ENCODE data around the gene LRRC36.

LRRC36 gene, protein sequence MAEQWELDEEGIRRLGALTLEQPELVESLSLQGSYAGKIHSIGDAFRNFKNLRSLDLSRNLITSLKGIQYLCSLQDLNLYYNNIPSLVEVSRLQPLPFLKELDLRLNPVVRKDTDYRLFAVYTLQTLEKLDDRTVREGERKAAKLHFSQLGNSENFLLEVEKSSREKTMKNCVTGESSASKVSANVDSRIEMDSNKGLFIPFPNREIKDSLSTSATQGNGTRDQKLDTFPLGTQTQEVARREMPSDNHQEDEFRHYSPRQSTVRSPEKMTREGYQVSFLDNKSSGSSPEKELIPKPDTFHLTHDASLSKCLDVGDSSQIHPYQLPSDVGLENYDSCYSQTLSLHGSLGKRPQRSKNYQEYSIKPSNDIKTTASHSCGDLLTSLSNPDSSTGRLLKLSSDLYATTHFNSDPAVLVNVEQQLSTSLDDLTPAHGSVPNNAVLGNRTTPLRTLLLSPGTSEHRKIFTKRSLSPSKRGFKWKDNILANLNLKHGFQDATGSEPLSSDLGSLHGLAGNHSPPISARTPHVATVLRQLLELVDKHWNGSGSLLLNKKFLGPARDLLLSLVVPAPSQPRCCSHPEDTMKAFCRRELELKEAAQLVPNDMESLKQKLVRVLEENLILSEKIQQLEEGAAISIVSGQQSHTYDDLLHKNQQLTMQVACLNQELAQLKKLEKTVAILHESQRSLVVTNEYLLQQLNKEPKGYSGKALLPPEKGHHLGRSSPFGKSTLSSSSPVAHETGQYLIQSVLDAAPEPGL

DNA sequence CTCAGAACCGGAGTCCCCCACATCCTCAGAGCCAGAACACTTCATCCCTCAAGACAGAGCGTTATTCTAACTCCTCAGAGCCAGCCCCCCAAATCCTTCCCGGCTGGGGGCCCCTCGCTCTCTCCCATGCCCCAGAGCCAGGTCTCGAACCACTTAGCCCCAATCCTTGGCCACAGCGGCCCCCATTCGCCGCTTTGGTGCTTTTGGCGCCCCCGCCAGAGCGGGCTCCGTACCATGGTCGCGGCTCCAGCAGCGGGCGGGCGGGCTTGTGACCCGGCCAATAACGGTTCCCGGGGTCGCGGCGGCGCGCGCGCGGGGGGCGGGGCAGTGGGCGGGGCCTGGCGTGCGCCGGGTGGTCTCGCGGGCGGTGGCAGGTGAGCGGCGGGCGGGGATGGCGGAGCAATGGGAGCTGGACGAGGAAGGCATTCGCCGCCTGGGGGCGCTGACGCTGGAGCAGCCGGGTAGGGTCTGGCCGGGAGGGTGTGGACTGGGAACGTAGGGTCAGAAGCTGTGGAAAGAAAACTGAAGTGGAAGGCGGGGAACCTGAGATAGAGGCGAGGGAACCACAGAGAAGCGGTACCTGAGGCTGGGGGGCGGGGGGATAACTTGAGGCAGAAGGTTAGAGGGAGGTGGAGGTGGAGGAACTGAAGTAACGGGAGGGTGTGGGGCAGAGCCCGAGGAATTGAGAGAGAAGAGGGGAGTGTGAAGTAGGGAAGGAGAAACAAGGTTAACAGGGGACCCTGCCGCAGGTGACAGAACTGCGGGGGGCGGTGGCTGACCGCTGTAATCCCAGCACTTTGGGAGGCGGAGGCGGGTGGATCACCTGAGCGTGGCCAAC is at the start of gene LRRC36, which contains the start of gene KCTD19:
Gene LRRC36, plus strand, starts transcription at position 344 of the 838 bp plus-strand sequence. Its CDS starts 48 bp downstream, at position 392.
Gene KCTD19, minus strand, starts transcription at position 270 of the 838 bp plus-strand sequence. Its CDS starts 34 bp downstream, at position 236.
- Histone ChIP-seq H3K4me3 (ENCODE audit: low read length) (peak within 1 kb of the TSS; percentile 37), H3K9me3 (ENCODE audit: low read length) (no peaks in the 10 kb centered on the region), H3K27me3 (ENCODE audit: insufficient read depth, low read length) (peaks cover 4% of the 10 kb centered on the region), H3K36me3 (ENCODE audit: insufficient read depth, low read length) (no peaks in the 10 kb centered on the region), H3K4me1 (ENCODE audit: insufficient read depth, low read length) (no peaks in the 10 kb centered on the region), H2AFZ (ENCODE audit: low read depth, low read length) (peak within 1 kb of the TSS; percentile 93)

DNA sequence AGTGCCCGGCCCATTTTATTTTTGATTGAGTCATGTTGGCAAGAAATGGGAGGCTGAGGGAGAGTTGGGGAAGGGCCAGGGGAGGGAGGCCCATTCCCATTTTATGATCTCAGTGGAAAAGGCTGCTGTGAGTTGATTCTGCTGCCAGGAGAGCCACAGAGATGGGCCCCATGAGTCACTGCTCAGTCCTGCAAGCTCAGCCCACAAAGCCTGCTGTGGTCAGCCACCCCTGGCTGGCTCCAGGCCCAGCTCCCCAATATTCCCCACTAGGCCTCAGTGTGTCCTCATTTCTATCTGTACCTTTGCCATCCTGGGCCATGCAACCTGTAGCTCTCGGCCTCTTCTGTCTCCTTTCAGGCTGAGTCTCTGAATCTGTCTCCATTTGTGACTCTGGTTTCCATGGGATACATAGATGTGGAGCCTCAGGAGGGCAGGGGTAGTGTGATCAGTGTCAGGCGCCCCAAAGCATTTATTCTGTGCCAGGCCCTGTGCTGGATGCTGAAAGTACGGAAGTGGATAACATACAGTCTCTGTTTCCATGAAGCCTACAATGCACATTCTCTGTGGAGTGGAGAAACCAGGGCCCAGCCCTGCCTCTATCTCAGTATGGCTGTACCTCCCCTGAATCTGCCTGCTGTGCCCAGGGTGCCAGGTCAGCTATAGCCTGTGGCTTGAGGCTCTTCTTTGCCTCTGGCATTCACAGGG is 49.2 kb upstream of the LRRC36 start:
- peaks cover 35% of the 10 kb centered on the region for H3K27me3 ChIP-seq (ENCODE audit: insufficient read depth, low read length)
- no peaks in the 10 kb centered on the region for H3K36me3 ChIP-seq (ENCODE audit: insufficient read depth, low read length)
- H3K4me3 ChIP-seq (ENCODE audit: low read length) = no peak overlapping the region
- no peak overlapping the region for H2AFZ ChIP-seq (ENCODE audit: low read depth, low read length)
- H3K9me3 ChIP-seq (ENCODE audit: low read length) = no peaks in the 10 kb centered on the region
- no peaks in the 10 kb centered on the region for H3K4me1 ChIP-seq (ENCODE audit: insufficient read depth, low read length)

DNA sequence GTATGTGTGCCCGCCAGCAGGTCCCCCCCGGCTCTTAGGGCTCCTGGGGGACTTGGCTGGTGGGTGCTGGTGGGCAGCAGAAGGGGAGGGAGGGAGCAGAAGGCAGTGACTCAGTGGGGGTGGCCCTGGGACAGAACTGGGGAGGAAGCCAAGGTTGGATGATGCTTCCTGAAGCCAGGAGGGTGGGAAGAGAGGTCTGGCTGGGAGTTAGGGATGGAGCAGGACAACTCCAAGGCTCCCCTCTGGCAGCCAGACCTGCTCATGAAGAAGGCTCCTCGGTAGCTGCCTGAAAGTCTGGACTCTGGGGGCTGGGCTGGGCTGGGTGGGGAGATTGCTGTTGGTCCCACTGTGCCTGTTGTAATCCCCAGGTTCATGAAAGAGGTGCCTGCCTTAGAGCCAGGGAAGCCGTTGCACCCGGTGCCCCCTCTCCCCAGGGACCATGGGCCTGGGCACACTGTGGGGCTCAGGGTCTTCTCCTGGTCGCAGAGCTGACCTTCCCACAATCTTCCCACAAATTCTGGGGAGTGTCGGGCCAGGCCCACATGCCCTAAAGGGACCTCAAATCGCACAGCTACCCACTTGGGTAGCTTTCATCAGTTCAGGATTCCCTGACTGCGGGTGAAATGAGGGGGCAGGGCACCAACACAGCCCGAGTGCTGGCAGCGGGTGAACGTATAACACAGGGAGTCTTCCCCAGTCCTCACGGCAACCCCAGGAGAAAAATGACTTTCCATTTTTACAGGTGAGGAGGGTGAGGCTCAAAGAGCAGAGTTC is 48.4 kb upstream of the LRRC36 start:
- no peak overlapping the region for H2AFZ ChIP-seq (ENCODE audit: low read depth, low read length)

DNA sequence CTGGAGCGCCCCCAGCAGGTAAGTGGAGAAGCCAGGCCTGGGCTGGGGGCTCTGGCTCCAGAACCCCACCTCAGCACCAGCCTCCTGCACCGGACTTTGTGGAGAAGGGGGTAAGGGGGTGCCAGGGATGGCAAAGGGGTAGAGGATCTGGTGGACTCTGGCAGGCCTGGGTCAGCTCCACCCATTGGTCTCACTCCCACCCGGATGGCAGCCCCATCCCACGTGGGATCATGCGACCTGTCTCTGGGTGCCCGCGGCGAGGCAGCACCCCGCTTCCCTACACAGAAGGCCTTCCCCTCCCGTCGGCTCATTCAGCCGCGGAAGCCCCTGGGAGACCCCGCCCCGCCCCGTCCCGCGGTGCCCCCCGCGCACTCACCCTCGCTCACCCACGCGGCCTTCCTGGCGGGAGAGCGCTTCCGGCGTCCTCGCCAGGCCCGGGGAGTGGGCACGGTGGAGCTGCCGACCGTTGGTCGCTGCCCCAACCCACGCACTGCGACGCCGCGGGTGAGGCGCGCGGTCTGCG is 47.8 kb upstream of the LRRC36 start:
- Histone ChIP-seq H3K9me3 (ENCODE audit: low read length) (no peaks in the 10 kb centered on the region), H3K4me3 (ENCODE audit: low read length) (no peak overlapping the region)

More for the DNA sequence above, 48.4 kb upstream of the LRRC36 start:
- Histone ChIP-seq H3K4me1 (ENCODE audit: insufficient read depth, low read length) (no peaks in the 10 kb centered on the region), H3K27me3 (ENCODE audit: insufficient read depth, low read length) (peaks cover 35% of the 10 kb centered on the region), H3K4me3 (ENCODE audit: low read length) (no peak overlapping the region), H3K9me3 (ENCODE audit: low read length) (no peaks in the 10 kb centered on the region), H3K36me3 (ENCODE audit: insufficient read depth, low read length) (no peaks in the 10 kb centered on the region)

DNA sequence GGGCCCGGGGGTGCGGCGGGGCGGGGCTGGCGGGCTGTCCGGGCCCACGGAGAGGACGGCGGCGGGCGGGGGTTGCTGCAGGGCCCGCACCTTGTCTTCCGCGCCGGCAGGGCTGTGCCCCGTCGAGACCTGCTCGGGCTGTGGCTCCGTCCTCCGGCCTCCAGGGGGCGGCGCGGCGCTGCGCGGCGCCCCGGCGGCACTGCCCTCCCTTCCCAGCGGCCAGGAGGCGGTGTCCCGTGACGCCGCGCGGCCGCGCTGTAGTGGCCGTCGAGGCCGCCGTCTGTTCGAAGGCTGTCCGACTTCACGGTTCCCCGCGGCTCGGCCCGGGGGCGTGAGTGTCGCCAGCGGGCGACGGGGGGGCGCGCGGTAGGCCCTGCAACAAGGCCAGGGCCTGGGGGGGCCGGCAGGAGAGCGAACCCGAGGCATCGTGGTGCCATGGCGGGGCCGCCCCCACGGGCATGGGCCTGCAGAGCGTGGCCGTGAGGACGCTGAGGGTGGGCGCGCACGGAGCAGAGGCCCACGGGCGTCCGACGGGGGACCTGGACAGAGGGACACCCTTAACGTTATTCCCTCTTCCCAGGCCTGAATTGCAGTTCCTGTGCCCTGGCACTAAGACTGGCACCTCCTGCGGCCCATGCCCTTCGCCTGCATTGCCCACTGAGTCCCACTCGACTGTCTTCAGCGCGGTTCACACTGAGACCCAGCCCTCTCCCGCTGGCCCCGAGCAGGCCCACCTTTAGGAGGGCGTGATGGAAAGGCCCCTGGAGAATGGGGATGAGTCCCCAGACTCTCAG is 47.1 kb upstream of the LRRC36 start, which contains the start of gene PLEKHG4:
Gene PLEKHG4, plus strand, starts transcription at position 237 of the 794 bp plus-strand sequence. Its CDS starts 513 bp downstream, at position 750.
- no peaks in the 10 kb centered on the region for H3K9me3 ChIP-seq (ENCODE audit: low read length)
- no peak within 1 kb of the TSS for H3K4me3 ChIP-seq (ENCODE audit: low read length)
- H3K36me3 ChIP-seq (ENCODE audit: insufficient read depth, low read length) = no peaks in the 10 kb centered on the region
- H3K4me1 ChIP-seq (ENCODE audit: insufficient read depth, low read length) = no peaks in the 10 kb centered on the region
- peak within 1 kb of the TSS; percentile 30 for H2AFZ ChIP-seq (ENCODE audit: low read depth, low read length)
- peaks cover 43% of the 10 kb centered on the region for H3K27me3 ChIP-seq (ENCODE audit: insufficient read depth, low read length)

More for the DNA sequence above, 47.8 kb upstream of the LRRC36 start:
- H3K27me3 ChIP-seq (ENCODE audit: insufficient read depth, low read length) = peaks cover 37% of the 10 kb centered on the region
- peak overlapping the region; percentile 30 for H2AFZ ChIP-seq (ENCODE audit: low read depth, low read length)
- H3K4me1 ChIP-seq (ENCODE audit: insufficient read depth, low read length) = no peaks in the 10 kb centered on the region
- H3K36me3 ChIP-seq (ENCODE audit: insufficient read depth, low read length) = no peaks in the 10 kb centered on the region

DNA sequence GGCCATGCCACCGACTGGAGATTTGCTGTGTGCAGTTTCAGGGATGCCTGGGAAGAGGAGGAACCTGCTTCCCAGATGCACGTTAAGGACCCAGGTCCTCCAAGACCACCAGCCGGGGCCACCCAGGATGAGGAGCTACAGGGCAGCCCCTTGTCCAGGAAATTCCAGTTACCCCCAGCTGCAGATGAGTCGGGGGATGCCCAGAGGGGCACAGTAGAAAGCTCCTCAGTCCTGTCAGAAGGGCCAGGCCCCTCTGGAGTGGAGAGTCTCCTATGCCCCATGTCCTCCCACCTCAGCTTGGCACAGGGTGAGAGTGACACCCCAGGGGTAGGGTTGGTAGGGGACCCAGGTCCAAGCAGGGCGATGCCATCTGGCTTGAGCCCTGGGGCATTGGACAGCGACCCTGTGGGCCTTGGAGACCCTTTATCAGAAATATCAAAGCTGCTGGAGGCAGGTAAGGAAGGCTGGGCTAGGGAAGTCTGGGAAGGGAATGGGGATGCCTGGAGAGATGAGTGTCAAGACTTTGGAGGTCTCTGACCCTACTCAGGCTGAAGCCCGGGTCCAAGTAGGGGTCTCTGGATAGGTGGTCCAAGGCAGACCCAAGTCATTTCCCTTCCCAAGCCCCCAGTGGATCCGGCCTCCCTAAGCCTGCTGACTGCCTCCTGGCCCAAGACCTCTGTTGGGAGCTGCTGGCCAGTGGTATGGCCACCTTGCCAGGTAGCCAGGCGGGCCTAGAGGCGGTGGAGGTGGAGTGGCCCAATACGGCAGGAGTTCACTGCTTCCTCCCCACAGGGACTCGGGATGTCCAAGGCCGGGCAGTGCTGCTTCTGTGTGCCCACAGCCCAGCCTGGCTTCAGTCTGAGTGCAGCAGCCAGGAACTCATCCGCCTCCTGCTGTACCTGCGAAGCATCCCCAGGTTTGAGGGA is 46.3 kb upstream of the LRRC36 start:
- Histone ChIP-seq H3K27me3 (ENCODE audit: insufficient read depth, low read length) (peaks cover 44% of the 10 kb centered on the region), H3K4me3 (ENCODE audit: low read length) (no peak overlapping the region), H3K36me3 (ENCODE audit: insufficient read depth, low read length) (no peaks in the 10 kb centered on the region), H3K9me3 (ENCODE audit: low read length) (no peaks in the 10 kb centered on the region), H3K4me1 (ENCODE audit: insufficient read depth, low read length) (no peaks in the 10 kb centered on the region), H2AFZ (ENCODE audit: low read depth, low read length) (no peak overlapping the region)

DNA sequence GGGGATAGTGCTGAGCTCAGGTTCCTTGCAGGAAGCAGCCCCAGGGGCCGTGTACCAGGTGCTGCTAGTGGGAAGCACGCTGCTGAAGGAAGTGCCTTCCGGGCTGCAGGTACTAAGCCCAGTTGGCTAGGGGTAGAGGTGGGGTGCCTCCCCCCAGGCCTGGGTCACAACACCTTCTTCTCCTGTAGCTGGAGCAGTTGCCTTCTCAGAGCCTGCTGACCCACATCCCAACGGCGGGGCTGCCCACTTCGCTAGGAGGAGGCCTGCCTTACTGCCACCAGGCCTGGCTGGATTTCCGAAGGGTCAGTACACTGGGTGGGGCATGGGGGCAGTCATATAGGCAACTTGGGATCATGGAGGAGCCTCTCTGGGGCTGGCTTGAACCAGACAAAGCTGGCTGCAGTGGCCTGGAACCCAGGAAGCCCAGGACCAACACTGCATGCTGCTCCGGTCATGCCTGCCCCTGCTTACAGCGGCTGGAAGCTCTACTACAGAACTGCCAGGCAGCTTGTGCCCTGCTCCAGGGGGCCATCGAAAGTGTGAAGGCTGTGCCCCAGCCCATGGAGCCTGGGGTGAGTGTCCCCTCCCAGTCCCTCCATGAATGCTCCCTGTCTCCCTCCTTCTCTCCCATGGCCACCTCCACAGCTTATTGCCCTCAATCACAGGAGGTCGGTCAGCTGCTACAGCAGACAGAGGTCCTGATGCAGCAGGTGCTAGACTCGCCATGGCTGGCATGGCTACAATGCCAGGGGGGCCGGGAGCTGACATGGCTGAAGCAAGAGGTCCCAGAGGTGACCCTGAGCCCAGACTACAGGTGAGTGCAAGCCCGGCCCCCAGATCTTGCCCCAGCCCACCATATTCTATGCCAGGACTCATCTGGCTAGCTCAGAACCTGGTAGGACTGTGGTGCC is 44.8 kb upstream of the LRRC36 start:
- Histone ChIP-seq H2AFZ (ENCODE audit: low read depth, low read length) (no peak overlapping the region), H3K36me3 (ENCODE audit: insufficient read depth, low read length) (no peaks in the 10 kb centered on the region), H3K9me3 (ENCODE audit: low read length) (no peaks in the 10 kb centered on the region), H3K4me1 (ENCODE audit: insufficient read depth, low read length) (no peaks in the 10 kb centered on the region), H3K4me3 (ENCODE audit: low read length) (no peak overlapping the region), H3K27me3 (ENCODE audit: insufficient read depth, low read length) (peaks cover 48% of the 10 kb centered on the region)

DNA sequence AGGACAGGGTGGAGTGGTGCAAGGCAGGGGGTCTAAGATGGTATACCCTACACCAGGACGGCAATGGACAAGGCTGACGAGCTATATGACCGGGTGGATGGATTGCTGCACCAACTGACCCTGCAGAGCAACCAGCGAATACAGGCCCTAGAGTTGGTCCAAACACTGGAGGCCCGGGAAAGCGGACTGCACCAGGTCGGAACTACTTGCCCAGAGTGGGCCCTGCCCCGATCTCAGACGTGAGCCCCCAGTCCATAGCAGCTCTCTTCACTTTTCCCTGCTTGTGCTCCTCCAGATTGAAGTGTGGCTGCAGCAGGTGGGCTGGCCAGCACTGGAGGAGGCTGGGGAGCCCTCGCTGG is 44.2 kb upstream of the LRRC36 start:
- H3K27me3 ChIP-seq (ENCODE audit: insufficient read depth, low read length) = peaks cover 44% of the 10 kb centered on the region
- no peak overlapping the region for H3K4me3 ChIP-seq (ENCODE audit: low read length)
- H3K36me3 ChIP-seq (ENCODE audit: insufficient read depth, low read length) = no peaks in the 10 kb centered on the region
- H3K9me3 ChIP-seq (ENCODE audit: low read length) = no peaks in the 10 kb centered on the region
- no peak overlapping the region for H2AFZ ChIP-seq (ENCODE audit: low read depth, low read length)
- H3K4me1 ChIP-seq (ENCODE audit: insufficient read depth, low read length) = no peaks in the 10 kb centered on the region

DNA sequence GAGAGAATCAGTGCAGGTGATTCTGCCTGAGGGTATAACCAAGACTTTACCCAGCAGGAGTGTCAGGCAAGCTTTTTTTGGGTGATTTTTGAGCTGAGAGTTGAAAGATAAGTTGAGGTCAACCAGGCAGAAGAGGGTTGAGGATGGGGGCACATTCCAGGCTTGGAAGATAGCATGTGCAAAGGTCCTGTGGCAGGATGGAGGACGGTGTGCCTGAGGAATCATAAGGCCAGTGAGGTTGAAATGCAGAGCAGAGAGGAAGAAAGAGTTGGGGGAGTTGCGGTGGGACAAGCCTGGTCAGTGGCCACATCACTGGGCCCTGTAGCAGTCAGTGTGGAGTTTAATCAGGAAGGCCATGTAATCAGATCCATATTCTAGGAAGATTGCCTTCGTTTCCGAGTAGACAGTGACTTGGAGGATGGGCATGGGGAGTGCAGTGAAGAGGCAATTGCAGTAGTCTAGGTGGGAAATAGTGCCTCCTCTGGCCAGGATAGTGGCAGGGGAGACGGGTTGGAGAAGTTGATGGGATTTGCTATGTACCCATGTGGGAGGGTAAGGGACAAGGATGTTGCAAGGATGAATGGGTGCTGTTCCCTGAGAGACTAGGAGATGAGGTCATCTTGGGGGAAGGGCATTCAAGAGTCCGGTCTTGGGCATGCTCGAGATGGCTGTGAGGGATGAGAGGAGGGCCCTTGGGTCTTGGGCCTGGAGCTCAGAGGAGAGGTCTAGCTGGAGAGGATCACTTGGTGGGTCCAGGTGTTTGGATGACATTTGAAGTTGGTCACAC is 43.4 kb upstream of the LRRC36 start:
- Histone ChIP-seq H2AFZ (ENCODE audit: low read depth, low read length) (no peak overlapping the region), H3K27me3 (ENCODE audit: insufficient read depth, low read length) (peaks cover 41% of the 10 kb centered on the region), H3K9me3 (ENCODE audit: low read length) (no peaks in the 10 kb centered on the region), H3K4me1 (ENCODE audit: insufficient read depth, low read length) (no peaks in the 10 kb centered on the region), H3K4me3 (ENCODE audit: low read length) (no peak overlapping the region), H3K36me3 (ENCODE audit: insufficient read depth, low read length) (no peaks in the 10 kb centered on the region)
